GM18505 (cell line): ENCODE measurements around the gene MCAM.

ENCODE experiments used
- ATAC-seq: cut with Tn5 transposase; IDR thresholded peaks from one replicate; pipeline ENCODE4 v1.9.1; 2021; ENCODE audit not compliant: unreplicated experiment
- POLR2A ChIP-seq: IDR thresholded peaks from 4 replicates; pipeline ENCODE4 v1.6.1; 2011; ENCODE audit warnings: borderline replicate concordance; ENCODE audit not compliant: insufficient read depth, insufficient read length; ENCODE audit errors: extremely low read depth

Gene MCAM

DNA sequence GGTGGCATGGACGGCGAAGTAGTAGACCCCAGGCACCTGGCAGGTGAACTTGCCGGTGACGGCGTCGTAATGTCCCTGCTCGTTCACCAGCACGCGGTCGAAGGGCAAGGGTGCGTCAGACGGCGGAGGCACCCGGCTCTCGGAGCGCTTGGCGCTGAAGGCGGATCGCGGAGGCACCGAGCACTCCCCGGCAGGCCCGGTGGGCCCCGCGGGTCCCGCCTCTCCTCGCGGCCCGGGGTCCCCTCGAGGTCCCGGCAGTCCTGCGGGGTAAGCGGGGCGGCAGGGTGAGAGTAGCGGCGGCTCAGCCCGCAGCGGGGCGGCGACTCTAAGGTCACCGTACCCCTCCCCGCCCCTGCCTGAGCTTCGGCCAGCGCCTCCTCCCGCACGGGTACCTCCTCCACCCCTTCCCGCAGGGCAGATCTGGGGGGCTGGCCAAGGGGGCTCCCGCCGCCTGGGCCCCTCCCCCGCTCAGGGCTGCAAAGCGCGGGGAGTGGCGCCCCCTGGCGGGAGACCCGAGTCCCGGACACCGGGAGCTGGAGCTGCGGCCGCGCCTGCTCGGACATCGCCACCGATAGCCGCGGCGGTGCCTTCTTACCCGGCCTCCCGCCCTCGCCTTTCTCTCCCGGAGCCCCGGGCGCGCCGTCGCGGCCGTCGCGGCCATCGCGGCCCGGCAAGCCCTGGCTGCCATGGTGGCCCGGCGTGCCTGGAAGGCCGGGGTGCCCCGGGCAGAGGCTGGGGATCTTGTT lies 22.8 kb upstream of the MCAM start:
- no peak for TF ChIP-seq POLR2A
- ATAC-seq: no peak

DNA sequence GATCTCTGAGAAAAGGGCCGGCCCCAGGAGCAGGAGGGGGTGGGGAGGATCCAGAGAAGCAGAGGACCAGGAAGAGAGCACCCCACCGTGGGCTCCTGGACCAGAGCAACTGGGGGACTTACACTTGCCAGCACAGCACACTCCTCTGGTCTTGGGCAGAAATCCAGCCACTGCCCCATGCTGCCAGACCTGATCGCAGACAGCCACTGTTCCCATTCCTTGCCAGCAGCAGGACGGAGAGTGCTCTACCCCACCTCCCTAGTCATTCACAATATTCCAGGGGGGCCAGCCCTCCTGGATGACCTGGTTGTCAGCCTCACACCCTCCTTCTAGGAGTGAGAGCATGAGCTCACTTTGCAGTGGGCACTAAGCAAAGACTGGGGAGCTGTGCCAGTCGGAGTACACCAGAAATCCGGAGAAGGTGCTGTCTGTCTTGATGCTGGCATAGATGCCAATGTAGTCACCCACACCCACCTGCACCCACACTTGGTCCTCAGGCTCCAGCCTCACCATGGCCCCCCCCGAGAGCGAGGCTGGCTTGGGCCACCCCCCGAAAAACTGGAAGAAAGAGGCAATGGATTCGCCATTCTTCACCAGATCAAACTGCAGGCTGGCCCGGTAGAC lies 22.1 kb upstream of the MCAM start:
- TF ChIP-seq POLR2A: no peak
- no peak for ATAC-seq

DNA sequence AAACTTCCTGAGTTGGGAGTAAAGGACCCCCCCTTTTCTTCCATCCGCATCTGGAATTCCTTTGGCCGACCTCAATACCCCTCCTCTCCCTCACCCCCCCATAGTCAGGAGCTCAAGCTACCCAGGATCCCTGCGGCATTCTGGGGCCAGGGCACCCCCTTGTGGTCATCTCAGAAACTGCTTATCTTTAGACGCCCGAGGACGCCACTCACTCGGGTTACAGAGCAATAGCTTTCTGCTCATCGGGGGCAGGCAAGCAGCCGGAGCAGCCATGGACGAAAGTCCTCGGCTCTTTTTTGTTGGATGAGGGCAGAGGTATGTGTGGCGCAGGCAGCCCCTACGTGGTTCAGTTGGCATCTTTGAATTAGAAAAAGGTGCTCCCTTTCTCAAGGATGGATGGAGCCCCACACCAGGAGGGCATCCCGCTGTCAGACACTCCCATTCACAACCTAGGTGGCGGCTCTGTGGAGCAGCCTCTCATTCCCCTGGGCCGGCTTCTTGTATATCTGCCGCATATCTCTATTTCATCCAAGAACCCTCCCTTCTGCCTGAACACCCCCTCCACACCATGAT lies 21.5 kb upstream of the MCAM start:
- no peak for TF ChIP-seq POLR2A
- ATAC-seq: no peak

DNA sequence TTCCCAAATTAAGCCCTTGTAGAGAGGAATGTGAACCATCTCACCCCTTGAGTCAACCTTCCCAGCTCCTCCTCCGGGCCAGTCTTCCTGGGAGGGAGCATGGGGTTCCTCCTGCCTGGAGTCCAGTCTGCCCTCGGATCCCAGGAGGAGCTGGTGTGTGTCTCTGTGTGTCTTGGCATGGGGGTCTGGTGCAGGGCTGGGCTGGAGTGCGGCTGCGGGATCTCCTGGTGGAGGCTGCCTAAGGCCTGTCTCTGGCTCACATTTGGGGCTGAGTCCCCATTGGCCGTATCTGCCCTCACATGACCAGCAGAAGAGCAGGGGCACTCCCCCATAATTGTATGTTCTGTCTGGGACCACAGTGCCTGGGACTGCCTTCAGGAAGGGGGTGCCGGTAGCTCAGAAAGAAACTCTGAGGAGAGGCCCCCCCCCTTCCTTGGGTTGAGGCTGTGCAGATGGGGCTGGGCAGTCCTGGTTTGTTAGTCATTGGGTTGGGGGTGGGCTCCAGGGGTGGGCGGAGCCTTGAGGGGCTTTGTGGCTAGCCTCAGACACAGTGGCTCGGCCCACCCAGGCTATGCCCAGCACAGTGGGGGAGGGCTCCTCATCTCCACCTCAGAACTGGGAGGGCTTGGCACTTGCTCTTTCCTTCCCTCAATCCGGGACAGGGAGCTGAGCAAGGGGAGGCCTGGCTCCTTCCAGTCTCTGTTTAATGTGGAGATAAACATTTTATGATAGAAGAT lies 20.8 kb upstream of the MCAM start:
- ATAC-seq: no peak
- TF ChIP-seq POLR2A: no peak

DNA sequence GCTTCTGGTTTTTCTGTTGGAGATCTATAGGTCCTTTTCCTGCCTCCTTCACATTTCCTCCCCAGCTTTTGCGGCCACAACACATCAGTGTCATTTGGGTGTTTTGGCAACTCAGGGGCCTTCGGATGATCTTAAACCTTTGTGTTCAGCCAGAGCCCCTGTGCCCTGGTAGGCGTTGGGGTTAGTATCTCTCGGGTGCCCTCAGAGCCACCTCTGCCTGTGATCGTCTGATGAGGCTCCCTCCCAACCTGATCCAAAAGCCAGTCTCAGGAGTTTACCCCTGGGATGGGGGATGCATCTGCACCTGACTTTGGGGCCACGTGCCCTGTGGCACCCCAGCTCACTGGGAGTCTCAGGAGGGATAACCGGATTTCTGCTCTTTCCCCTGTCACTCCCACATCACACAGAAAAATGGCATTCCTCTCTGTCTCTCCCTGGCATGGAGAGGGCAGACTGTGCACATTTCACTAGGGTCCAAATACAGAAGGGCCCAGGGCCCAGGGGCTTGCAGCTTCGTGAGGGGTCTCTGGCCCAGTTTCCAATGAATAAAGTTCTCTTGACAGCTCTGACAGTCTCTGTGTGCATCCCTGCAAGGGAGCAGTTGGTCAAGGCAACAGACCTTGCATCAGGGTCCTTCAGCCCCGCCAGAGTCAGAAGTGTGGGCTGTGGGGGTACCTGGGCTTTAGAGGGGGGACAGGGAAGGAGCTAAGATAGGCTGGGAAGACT lies 20.0 kb upstream of the MCAM start:
- ATAC-seq: no peak
- TF ChIP-seq POLR2A: no peak

DNA sequence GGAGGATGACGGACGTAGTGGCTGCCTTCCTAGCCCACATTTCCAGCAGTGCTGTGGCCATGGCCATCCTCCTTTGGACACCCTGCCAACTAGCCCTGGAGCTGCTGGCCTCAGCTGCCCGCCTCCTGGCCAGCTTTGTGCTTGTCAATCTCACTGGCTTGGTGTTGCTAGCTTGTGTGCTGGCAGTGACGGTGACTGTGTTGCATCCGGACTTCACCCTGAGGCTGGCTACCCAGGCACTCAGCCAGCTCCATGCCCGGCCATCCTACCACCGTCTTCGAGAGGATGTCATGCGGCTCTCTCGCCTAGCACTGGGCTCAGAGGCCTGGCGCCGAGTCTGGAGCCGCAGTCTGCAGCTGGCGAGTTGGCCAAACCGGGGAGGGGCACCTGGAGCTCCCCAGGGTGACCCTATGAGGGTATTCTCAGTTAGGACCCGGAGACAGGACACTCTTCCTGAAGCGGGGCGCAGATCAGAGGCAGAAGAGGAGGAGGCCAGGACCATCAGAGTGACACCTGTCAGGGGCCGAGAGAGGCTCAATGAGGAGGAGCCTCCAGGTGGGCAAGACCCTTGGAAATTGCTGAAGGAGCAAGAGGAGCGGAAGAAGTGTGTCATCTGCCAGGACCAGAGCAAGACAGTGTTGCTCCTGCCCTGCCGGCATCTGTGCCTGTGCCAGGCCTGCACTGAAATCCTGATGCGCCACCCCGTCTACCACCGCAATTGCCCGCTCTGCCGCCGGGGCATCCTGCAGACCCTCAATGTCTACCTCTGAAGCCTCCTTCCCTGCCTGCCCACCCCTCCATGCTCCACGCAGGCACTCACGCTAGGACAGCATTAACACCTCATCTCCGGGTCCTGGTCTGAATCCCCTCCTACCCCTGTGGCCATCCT lies 19.0 kb upstream of the MCAM start:
- no peak for TF ChIP-seq POLR2A
- ATAC-seq: no peak

DNA sequence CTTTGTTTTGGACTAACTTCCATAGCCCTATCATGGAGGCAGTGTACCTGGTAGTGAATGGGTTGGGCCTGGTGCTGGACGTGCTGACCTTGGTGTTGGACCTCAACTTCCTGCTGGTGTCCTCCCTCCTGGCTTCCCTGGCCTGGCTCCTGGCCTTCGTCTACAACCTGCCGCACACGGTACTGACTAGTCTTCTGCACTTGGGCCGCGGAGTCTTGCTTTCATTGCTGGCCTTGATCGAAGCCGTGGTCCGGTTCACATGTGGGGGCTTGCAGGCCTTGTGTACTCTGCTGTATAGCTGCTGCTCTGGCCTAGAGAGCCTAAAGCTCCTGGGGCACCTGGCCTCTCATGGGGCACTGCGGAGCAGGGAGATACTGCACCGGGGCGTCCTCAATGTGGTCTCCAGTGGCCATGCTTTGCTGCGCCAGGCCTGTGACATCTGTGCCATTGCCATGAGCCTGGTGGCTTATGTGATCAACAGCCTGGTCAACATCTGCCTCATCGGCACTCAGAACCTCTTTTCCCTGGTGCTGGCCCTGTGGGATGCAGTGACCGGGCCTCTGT lies 18.2 kb upstream of the MCAM start:
- no peak for ATAC-seq
- no peak for TF ChIP-seq POLR2A

DNA sequence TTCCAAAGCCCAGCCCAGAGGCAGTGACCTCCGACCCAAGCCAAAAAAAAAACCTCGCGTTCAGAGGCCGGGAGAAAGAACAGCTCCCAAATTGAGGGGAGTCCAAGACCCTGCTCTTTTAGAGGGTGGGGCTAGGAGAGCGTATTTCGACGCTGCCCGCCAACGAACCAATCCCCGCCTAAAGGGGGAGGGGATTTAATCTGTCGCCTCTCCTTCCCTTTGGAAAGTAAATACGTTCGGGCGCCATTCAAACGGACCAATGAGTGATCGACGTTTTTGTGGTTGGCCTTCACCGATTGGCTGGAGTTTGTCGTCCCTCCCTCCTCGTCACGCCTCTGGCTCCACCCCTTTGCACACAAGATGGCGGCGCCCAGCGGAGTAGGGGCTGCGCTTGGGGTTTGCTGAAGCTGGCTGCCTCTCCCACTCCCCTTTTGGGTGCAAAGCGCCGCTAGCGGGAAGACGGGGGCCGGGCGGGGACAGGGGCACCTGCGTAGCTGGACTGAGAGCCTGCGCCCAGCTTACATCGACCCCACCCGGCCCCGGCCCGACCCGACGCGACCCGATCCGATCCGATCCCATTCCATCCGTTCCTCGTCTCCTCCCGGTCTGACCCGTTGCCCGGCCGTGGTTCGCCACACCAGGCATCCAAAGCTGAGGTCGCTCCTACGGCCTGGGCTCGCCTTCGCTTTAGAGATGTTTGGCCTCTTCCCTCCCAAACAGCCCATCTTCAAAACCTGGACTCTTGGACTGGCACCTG lies 17.4 kb upstream of the MCAM start, which contains the start of gene RNF26:
Gene RNF26, plus strand, starts transcription at position 354 of the 757 bp plus-strand sequence. CDS start 596 bp downstream, outside the sequence.
- ATAC-seq: peak; percentile 88
- peak; percentile 76 for TF ChIP-seq POLR2A

DNA sequence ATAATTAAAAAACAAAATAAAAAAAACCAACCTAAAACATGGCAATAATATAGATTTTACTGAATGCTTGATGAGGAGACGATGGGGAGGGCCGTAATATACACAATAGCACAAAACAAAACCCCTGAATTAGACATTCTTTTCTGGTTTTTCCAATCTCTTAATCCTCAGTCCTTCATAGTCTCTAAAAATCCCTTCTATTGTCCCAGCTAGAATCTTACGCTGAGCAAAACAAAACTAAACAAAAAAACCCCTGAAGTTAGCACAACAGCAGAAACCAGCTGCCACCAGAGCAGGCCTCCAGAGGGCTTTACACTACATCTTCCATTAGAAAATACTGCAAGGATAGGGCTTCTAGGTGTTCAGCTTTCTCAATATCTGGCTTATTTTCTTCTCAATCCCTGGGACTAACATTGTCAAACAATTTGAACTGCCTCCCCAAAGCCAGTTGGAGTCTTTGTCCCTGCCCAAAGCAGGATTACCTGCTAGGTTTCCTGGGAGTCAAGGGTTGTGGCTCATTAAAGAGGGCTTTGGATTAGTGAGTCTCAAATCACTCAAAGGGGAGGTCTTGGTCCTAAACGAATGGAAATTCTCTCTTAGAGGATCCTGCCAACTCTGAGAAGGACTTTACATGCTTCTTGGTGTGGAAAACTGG lies 15.3 kb upstream of the MCAM start:
- no peak for TF ChIP-seq POLR2A
- ATAC-seq: no peak

DNA sequence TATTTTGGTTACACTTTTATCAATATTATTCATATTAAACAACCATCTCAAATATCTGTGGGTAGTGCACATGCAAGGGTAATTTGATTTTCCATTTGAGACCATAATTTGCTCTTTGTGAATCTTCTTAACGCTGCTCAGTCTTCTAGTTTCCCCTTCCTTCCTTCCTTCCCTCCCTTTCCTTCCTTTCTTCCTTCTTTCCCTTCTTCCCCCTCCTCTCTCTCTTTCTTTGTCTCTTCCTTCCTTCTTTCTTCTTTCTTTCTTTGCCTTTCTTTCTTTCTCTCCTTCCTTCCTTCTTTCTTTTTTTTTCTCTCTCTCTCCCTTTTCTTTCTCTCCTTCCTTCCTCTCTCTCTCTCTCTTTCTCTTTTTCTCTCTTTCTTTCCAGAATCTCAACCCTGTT lies 13.3 kb upstream of the MCAM start:
- ATAC-seq: no peak
- no peak for TF ChIP-seq POLR2A

DNA sequence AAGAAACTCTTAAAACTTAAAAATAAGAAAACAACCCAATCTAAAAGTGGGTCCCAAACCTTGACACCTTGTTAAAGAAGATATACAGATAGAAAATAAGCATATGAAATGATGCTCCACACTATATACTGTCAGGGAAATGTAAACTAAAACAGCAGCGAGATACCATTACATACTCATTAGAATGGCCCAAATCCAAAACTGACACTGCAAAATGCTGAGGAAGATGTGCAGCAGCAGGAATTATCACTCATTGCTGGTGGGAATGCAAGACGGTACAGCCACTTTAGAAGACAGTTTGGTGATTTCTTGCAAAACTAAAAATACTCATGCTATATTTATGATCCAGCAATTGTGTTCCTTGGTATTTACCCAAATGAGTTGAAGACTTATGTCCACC lies 12.4 kb upstream of the MCAM start:
- no peak for ATAC-seq
- no peak for TF ChIP-seq POLR2A
